HepG2 (cell line): ENCODE results near the gene HACE1. TPM values are rescaled to one million over a fixed set of nuclear protein-coding genes. Genes with fewer than 3 reads are reported as not detected.

Source experiments
- AGO1 ChIP-seq: fragments of 200-400 bp; formaldehyde crosslinking; IDR thresholded peaks from 2 replicates; pipeline ENCODE4 v1.6.1; 2017; ENCODE audit warnings: mild to moderate bottlenecking, low read depth, low read length, moderate library complexity; ENCODE audit not compliant: poor library complexity, severe bottlenecking
- ARNT2 ChIP-seq: sonication (generic); formaldehyde crosslinking; IDR thresholded peaks from 2 replicates; pipeline ENCODE4 v1.8.0; 2022; ENCODE audit warnings: mild to moderate bottlenecking, low read depth, missing genetic modification reagents, moderate library complexity
- CBX1 ChIP-seq: IDR thresholded peaks from one replicate; pipeline ENCODE4 v1.6.1; 2016; ENCODE audit warnings: antibody characterized with exemption, low read depth
- CC2D1A ChIP-seq: sonication (generic); formaldehyde crosslinking; IDR thresholded peaks from 2 replicates; pipeline ENCODE4 v1.8.1; 2023; ENCODE audit warnings: mild to moderate bottlenecking, missing genetic modification reagents
- EHMT2 ChIP-seq: fragments of 200-600 bp; sonication (generic); IDR thresholded peaks from 2 replicates; pipeline ENCODE4 v1.7.0; 2017; ENCODE audit warnings: antibody characterized with exemption, low read depth, low read length, borderline replicate concordance
- HNRNPH1 ChIP-seq: fragments of 200-400 bp; formaldehyde crosslinking; optimal IDR thresholded peaks from 2 replicates; pipeline ENCODE3; 2017; ENCODE audit warnings: mild to moderate bottlenecking, low read depth, low read length
- IKZF1 ChIP-seq: fragments of 450-650 bp; IDR thresholded peaks from 2 replicates; pipeline ENCODE4 v1.7.1; 2016
- KDM5A ChIP-seq: fragments of 200-600 bp; sonication (generic); IDR thresholded peaks from 2 replicates; pipeline ENCODE4 v1.7.0; 2018; ENCODE audit warnings: antibody characterized with exemption, mild to moderate bottlenecking, low read length, borderline replicate concordance
- KLF6 ChIP-seq: IDR thresholded peaks from 2 replicates; pipeline ENCODE4 v1.8.0; 2016; ENCODE audit warnings: missing biosample characterization, missing genetic modification reagents
- MED13 ChIP-seq: sonication (generic); formaldehyde crosslinking; IDR thresholded peaks from 2 replicates; pipeline ENCODE4 v1.5.0; 2020; ENCODE audit warnings: missing genetic modification reagents
- NCOA5 ChIP-seq: sonication (generic); formaldehyde crosslinking; IDR thresholded peaks from 2 replicates; pipeline ENCODE4 v1.4.0; 2020; ENCODE audit warnings: missing genetic modification reagents
- NFATC3 ChIP-seq: sonication (generic); formaldehyde crosslinking; IDR thresholded peaks from 2 replicates; pipeline ENCODE4 v1.5.1; 2020; ENCODE audit warnings: mild to moderate bottlenecking, missing genetic modification reagents
- NFYC ChIP-seq: IDR thresholded peaks from 2 replicates; pipeline ENCODE4 v1.6.1; 2016; ENCODE audit warnings: missing genetic modification reagents, missing compliant biosample characterization
- PCBP2 ChIP-seq: fragments of 200-400 bp; formaldehyde crosslinking; optimal IDR thresholded peaks from 2 replicates; pipeline ENCODE3; 2018; ENCODE audit warnings: low read length, low read depth; ENCODE audit not compliant: poor library complexity, severe bottlenecking
- PHF21A ChIP-seq: sonication (generic); formaldehyde crosslinking; IDR thresholded peaks from 2 replicates; pipeline ENCODE4 v1.5.0; 2020; ENCODE audit warnings: mild to moderate bottlenecking, missing genetic modification reagents
- PHF8 ChIP-seq: sonication (generic); formaldehyde crosslinking; IDR thresholded peaks from 2 replicates; pipeline ENCODE4 v1.5.0; 2020; ENCODE audit warnings: missing genetic modification reagents
- SOX13 ChIP-seq, 3 experiments: fragments of 450-650 bp in 1 of 3; sonication (generic) in 1 of 3; formaldehyde crosslinking in 1 of 3; IDR thresholded peaks in 2 of 3; conservative IDR thresholded peaks in 1 of 3; 2 replicates each; pipeline versions ENCODE4 v1.5.0 to v1.6.1; 2016 to 2020; ENCODE audit warnings: antibody characterized with exemption in 1 of 3, mild to moderate bottlenecking in 1 of 3, missing compliant biosample characterization in 1 of 3, missing genetic modification reagents in 1 of 3, moderate library complexity in 1 of 3
- SP1 ChIP-seq, 2 experiments: fragments of 450-650 bp in 1 of 2; sonication (generic) in 1 of 2; formaldehyde crosslinking in 1 of 2; IDR thresholded peaks; 2 replicates each; pipeline versions ENCODE4 v1.4.0 to v1.6.1; 2016 to 2020; ENCODE audit warnings: missing genetic modification reagents in 1 of 2
- SUZ12 ChIP-seq: fragments of 150-350 bp; IDR thresholded peaks from 2 replicates; pipeline ENCODE4 v1.6.1; 2014; ENCODE audit warnings: low read depth, low read length
- ZBED4 ChIP-seq: sonication (generic); formaldehyde crosslinking; IDR thresholded peaks from 2 replicates; pipeline ENCODE4 v1.4.0; 2020; ENCODE audit warnings: missing genetic modification reagents, borderline replicate concordance
- ZFAT ChIP-seq: sonication (generic); formaldehyde crosslinking; conservative IDR thresholded peaks from 2 replicates; pipeline ENCODE4 v1.8.1; 2023; ENCODE audit warnings: missing genetic modification reagents, inconsistent platforms
- ZNF263 ChIP-seq: sonication (generic); formaldehyde crosslinking; IDR thresholded peaks from 2 replicates; pipeline ENCODE4 v1.4.0; 2020; ENCODE audit warnings: missing genetic modification reagents
- ZNF576 ChIP-seq: sonication (generic); formaldehyde crosslinking; IDR thresholded peaks from 2 replicates; pipeline ENCODE4 v1.4.0; 2020; ENCODE audit warnings: mild to moderate bottlenecking, missing genetic modification reagents
- ZNF672 ChIP-seq: sonication (generic); formaldehyde crosslinking; IDR thresholded peaks from 2 replicates; pipeline ENCODE4 v1.8.1; 2022; ENCODE audit warnings: missing genetic modification reagents
- ZNF790 ChIP-seq: sonication (generic); formaldehyde crosslinking; IDR thresholded peaks from 2 replicates; pipeline ENCODE4 v1.8.0; 2022; ENCODE audit warnings: missing genetic modification reagents, mild to moderate bottlenecking, borderline replicate concordance
- polyA plus RNA-seq, 8 experiments: library from polyadenylated mRNA; depleted of rRNA in 3 of 8; stranded (reverse) in 7 of 8; unstranded in 1 of 8; fragments of >200 nt; fragmentation: Illumina TruSeq in 4 of 8; extraction: Trizol in 4 of 8; gene quantifications; 2 replicates each; pipeline versions ENCODE4 v1.2.1 to v1.2.3, GENCODE V29; 2011 to 2016; ENCODE audit warnings: low read depth in 4 of 8, missing spikeins in 1 of 8, mixed read lengths in 1 of 8; ENCODE audit not compliant: insufficient read depth in 1 of 8
- total RNA-seq, 5 experiments: library from RNA; depleted of rRNA; stranded (reverse); fragments of >200 nt; fragmentation: Illumina TruSeq; extraction: Trizol; gene quantifications; 2 replicates each; pipeline ENCODE4 v1.2.3, GENCODE V29; 2016; ENCODE audit warnings: low read depth in 1 of 5

HACE1 gene
- total and polyA plus RNA-seq, 2 of the 13 experiments (the other 11 are each of a cell fraction or from before 2014, with no cell fraction given): 8.9 to 11.4 TPM

GRCh38 chr6:104859225-104860146 is at the start of gene HACE1 (continued):
- TF ChIP-seq PHF8 (CRISPR knock-in tag): peak; percentile 97
- TF ChIP-seq ZNF672 (CRISPR knock-in tag): no peak
- TF ChIP-seq PHF21A (CRISPR knock-in tag): peak; percentile 66
- TF ChIP-seq ARNT2 (CRISPR knock-in tag): peak; percentile 85; the same call in 1 of the 2 replicates
- TF ChIP-seq CBX1: peak; percentile 22
- TF ChIP-seq MED13 (CRISPR knock-in tag): no peak; the same call in 1 of the 2 replicates
- TF ChIP-seq EHMT2: no peak
- TF ChIP-seq AGO1: no peak
- no peak for TF ChIP-seq IKZF1
- no peak for TF ChIP-seq SP1 (IDR thresholded peaks at IDR 0.05)
- peak; percentile 83 for TF ChIP-seq SP1 (CRISPR knock-in tag; IDR thresholded peaks at IDR 0.05)
- no peak for TF ChIP-seq KLF6
- no peak for TF ChIP-seq HNRNPH1
- 0 out of 2 replicates have a peak, but pooled peaks have one; percentile 45 for TF ChIP-seq KDM5A
- 0 out of 2 replicates have a peak, but pooled peaks have one; percentile 45 for TF ChIP-seq ZBED4 (CRISPR knock-in tag)
- TF ChIP-seq NFATC3 (CRISPR knock-in tag): no peak
- TF ChIP-seq PCBP2: no peak
- 0 out of 2 replicates have a peak, but pooled peaks have one; percentile 88 for TF ChIP-seq CC2D1A (CRISPR knock-in tag)
- TF ChIP-seq NCOA5: no peak
- no peak; the same call in 1 of the 2 replicates for TF ChIP-seq NFYC (CRISPR knock-in tag)
- no peak; the same call in 1 of the 2 replicates for TF ChIP-seq ZNF790
- peak; percentile 54 for TF ChIP-seq ZNF263 (CRISPR knock-in tag)
- no peak for TF ChIP-seq ZFAT (CRISPR knock-in tag)
- TF ChIP-seq ZNF576 (CRISPR knock-in tag): no peak
- TF ChIP-seq SOX13 (IDR thresholded peaks at IDR 0.05): no peak; the same call in 1 of the 2 replicates
- peak in 1 of 2 experiments; percentile 39; a peak in 1 of 4 replicates for TF ChIP-seq SOX13 (CRISPR knock-in tag; conservative IDR thresholded peaks at IDR 0.05 in 1 of 2, IDR thresholded peaks at IDR 0.05 in 1 of 2)
- peak; percentile 62 for TF ChIP-seq SUZ12
